HG03175 (cell line): ENCODE results near the gene LACTBL1.
"Not testable (repeated sequence)": the region's sequence is repeated elsewhere in the genome, so short reads cannot be mapped to it uniquely, and the experiment has no call there.

Experiments used
- ATAC-seq: cut with Tn5 transposase; IDR thresholded peaks from one replicate; pipeline ENCODE4 v1.9.1; 2021; ENCODE audit warnings: mild to moderate bottlenecking, moderate library complexity; ENCODE audit not compliant: unreplicated experiment

The LACTBL1 gene

DNA sequence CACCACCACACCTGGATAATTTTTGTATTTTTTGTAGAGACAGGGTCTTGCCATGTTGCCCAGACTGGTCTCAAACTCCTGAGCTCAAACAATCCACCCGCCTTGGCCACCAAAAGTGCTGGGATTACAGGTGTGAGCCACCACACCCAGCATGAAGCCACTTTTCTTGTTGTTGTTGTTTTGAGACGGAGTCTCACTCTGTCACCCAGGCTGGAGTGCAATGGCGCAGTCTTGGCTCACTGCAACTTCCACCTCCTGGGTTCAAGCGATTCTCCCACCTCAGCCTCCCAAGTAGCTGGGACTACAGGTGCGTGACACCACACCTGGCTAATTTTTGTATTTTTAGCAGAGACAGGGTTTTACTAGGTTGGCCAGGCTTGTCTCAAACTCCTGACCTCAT lies 27.5 kb downstream of the LACTBL1 start:
- not testable (repeated sequence) for ATAC-seq

DNA sequence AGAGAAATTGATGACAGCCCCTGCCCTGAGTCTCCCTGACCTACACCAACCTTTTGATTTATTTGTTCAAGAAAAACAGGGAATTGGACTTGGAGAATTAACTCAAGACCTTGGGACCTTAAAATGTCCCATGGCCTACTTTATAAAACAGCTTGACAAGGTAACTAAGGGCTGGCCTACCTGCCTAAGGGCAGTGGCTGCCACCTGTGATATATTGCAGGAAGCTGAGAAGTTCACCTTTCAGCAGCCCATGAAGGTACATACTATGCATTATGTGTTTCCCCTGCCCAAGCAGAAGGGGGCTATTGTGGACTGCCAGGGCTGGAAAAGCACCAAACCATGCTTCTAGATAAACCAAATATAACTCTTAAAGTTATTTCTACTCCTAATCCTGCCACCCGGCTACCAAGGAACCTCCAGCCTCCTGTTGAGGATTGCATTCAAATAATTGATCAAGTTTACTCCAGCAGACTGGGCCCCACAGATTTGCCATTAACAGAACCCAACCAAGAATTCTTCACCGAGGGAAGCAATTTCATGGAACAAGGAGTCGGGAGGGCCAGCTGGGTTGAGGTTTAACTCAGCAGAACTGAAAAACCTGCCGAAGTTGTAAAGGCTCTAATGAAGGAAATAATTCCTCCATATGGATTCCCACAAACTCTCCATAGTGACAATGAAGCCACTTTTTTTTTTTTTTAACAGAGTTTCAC lies 28.2 kb downstream of the LACTBL1 start:
- ATAC-seq = no peak

DNA sequence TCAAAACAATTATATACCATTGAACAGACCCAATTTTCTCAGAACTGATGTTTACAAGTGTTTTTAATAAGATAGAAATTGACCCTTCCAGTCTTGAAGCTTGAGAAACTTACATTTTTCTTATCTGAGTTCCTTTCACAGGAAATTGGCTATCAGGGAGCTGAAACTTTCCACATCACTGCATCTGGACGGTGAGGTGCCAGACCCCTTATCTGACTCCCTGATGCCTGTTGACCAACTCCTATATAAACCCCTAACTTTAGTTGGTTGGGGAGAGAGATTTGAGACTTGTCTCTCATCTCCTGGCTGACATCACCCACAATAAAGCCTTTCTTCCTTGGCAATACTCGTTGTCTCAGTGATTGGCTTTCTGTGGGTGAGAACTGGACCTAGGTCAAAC lies 31.4 kb downstream of the LACTBL1 start:
- ATAC-seq = no peak

DNA sequence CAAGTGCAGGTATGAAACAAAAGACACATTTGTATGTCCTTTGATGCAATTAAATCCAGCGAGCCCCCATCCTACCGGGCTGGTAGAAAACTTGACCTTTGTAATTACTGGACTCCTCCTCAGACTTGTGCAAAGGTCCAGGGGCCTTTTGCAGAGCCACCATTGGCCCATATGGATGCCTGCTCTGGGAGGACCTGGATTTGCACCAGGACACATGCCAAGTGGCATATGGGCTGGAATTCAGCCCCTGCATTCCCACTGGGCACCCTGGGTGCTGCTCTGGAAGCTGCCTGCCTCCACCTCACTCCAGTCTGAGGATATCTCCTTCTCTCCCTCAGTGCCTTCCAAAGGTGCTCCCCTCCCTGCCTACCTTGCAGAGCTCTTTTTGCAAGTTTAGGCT lies 36.0 kb downstream of the LACTBL1 start:
- no peak for ATAC-seq

DNA sequence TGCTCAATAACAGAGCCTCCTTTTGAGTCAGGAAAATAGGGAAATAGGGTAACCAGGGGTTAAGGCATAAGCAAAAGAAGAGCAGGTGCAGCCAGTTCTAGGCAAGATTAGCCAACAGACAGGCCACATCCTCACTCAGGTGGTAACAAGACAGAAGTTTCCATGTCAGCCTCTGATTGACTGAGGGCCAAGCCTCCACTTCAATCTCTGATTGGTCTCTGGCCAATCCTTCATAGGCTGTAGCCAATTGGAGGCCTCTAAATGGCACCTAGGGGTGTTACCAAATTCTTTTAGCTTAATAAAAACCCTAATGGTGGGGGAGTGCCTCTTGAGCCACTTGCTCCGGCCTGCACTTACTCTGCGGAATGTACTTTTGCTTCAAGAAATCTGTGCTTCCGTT lies 37.2 kb downstream of the LACTBL1 start:
- ATAC-seq = no peak

DNA sequence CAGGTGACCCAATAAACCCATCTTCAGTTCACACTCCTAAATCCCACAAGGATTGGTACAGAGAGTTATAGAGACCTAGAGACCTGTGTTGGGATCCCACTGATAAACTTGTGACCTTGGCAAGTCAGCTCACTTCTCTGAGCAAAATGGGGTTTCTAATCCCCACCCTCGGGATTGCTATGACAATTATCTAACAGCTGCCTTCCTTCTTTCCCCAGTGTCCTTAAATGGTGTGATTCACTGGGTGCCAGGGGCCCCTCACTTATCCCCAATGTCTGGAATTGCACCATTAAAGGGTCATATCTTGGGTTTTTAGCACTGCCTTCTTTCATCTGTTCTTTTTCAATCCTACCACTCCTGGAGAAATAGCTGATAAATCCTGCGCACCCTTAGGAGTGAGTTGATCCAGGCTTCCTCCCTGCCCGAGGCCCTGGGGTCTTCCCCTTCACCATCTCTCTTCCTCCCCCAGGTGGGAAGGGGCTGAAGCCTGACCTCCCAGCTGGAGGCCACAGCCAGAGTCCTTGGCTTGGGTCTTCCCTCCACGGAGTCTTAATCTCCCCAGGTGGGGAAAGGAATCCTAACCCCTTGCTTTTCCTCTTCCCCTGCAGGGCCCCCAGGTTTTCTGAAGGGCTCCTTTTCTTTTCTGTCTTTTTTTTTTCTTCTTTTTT lies 39.7 kb downstream of the LACTBL1 start:
- no peak for ATAC-seq

DNA sequence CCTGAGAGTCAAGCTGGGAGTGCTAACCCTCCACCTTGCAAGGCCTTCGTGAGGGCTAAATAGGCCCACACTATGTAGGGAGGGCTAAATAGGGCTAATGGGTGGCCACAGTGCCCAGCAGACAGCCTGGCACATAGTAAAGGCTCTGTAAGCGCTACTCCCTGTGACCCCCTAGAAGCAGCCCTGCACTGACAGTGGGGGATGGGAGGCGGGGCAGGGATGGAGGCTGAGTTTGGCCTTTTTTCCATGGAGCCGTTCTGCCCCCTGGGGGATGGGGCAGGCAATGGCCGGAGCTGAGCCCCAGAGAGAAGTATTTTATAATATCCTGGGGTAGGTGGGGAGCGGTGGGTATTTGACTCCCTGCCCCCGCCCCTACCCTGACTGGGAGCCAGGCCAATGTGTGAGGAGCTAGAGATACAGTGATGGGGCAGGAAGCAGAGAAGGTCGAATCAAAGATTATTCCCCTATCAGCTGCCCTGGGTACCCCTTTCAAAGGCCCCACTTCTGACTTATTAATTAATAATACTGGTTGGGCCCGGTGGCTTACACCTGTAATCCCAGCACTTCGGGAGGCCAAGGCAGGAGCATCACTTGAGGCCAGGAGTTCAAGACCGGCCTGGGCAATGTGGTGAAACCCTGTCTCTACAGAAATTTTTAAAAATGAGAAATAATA lies 42.3 kb downstream of the LACTBL1 start:
- no peak for ATAC-seq

DNA sequence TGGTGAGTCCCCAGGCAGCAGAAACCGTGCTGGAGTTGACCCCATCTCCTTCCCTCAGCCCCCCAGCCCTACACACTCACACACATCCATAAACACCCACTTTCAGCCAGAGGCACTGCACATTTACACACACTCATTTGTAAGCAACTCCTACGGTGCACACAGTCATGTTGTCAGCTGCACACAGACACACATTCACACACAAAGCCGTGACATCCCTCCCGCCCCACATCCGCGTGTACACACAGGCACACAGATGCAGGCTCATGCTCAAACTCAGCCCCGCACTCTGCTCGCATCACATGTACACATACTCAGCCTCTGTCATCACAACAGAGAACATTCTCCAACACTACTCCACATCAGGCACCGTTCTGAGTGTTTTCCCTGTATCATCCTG lies 47.6 kb downstream of the LACTBL1 start:
- ATAC-seq = no peak

DNA sequence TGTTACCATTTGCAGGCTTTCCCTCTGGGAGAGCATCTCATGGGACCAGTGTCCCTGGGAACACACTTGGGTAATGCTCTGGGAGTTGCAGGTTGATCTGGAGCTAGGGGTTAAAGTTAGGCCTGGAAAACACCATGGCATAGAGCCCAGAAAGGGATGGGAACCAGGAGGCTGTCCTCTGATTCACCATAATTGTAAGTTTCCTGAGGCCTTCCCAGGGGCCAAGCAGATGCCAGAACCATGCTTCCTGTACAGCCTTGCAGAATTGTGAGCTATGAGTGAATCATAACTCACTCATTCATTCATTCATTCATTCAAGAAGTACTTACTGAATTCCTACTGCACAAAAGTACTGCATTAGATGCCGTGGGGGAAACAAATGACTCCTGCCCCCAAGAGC lies 50.0 kb downstream of the LACTBL1 start:
- no peak for ATAC-seq

DNA sequence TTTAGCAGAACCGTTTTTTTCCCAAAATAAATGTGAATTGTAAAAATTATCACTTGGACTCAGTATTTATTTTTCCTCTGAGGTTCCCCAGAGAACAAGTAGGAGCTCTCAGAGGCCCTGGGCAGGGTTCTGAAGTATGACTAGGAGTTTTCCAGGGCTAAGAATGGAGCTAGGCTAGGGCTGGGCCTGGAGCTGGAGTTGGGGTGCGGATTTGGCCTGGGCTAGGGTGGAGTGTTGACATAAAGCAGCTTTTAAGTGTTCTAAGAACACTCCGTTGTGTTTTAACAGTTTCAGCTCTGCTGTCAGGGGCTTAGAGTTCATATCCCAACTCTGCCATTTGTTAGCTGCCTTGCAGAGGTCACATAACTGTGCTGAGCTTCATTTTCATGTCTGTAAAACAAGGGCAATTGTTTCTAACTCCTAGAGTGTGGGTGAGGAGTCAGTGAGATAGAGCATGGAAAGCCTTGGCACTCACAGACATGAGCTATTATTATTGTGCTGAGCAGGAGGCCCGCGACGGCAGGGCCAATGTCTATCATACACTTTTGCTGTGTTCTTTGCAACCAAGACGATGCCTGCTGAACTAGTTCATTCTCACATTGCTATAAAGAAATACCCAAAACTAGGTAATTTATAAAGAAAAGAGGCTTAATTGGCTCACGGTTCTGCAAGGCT lies 51.1 kb downstream of the LACTBL1 start:
- ATAC-seq = no peak

DNA sequence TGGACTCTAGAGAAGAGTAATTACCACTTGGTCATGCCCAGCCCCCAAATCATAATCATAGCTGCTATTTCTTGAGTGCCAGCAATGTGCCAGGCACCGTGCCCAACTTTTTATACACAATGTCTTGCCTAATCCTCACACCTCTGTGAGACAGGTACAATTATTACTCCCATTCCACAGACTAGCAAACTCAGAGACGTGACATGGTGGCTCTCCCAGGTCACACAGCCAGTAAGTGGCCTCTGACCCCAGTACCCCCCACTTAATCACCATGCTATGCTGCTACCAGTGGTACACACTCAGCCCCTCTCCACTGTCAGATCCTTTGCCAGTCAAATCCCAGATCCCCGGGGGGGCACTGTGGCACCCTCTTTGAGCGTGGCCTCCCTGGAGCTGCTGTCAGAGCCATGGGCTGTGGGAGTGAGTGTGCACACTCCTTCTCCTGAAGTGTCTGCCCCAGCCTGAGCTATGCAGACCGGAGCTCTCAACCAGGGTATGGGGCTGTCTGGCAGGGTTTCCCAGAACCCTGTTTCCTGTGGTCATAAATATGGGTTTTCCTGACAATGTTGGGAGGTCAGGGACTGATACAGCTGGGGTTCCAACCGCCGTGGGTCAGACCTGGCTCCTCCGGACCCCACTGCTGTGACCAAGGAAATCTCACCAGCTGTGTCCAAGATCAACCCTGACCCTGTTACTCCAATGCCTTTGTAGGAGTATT lies 51.8 kb downstream of the LACTBL1 start:
- no peak for ATAC-seq

DNA sequence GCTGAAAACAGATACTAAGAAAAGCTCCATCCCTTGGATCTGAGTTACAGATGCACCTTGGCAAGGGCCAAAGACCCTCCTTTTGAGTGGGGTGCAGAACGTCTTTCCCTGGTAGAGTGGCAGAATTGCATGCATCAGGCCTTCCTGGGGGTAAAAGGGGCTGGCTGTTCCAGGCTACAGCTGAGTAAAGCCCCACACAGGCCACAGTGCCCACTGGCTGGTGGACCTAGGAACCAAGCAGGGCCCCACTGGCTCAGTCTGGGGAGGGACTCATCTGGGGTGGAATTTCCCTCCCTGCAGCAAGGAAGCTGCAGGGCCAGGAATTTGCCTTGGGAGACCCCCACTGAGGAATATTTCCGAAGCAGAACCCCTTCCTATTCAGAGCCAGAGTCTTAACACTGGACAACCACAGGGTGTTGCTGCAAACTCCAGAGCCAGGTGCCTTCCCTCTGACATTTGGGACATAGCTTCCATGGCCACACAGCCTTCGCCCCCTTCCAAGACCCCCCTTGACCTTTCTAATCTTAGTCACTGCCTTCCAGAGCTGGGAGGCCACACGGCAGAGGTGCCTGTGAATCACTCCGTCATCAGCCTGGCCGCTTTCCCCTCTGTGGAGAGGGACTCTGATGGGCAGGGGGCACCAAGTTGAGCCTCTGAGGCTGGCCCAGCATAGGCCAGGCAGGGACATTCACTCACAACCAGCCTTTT lies 52.5 kb downstream of the LACTBL1 start:
- no peak for ATAC-seq

DNA sequence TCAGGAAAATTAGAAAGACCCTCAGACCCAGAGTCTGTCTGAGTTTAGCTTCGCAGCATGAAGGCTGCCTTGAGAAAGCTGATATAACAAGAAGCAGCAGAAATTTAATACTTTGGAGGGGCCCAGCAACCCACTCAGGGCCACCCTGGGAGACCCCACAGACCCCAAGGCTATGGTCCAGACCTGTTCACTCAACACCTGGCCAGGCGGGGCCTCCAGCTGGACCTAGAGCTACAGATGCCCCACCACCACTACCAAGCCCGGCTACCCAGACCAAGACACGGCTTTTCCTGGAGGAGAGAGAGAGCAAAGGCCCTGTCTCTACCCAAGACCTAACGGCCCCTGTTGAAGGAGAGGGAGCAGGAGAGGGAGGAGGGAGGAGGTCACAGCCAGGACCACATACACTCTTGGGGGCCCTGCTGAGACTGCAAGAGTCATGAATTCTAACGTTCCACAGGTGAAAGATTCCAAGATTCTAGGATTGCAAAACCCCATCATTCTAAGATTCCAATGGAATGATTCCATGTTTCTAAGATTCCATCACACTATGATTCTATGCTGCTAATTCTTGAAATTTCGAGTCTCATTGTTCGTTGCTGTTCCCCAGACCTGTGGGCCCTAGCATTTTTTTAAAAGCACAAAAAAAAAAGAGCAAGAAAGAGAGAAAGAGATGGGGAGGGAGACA lies 53.2 kb downstream of the LACTBL1 start:
- no peak for ATAC-seq

DNA sequence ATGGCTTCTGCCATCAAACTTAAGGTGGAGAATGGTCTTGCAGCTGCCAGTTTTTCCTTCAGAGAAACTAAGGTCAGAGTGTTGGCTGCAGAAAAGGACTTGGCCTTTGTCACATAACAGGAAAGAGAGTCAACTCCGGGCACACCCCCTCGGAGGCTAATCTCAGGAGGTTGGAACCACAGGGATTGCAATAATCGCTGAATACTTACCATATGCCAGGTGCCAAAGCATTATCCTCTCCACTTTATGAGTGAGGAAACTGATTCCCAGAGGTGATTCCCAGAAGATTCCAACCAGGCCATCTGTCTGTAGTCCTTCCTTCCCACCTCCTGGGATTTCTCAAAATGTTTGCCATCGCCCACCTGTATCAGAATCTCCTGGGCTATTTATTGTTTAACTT lies 54.0 kb downstream of the LACTBL1 start:
- no peak for ATAC-seq

DNA sequence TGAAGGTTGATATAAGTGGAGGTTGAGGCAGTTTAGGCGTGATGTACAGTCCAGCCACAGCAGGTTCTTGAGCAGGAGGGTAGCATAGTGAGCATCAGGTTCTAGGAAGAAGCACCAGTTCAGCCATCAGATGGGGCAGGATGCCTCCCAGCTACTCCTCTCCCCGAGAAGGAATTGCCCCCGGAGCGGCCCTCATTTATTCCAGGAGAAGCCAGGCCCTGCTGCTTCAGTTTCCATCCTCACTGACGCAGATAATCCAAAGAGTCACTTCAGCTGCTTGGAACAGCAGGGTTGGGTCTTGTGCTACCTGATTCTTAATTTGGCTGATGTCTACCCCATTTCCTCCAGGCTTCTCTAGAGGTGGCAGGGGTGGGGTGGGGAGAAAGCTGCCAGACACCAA lies 54.7 kb downstream of the LACTBL1 start:
- ATAC-seq = no peak

DNA sequence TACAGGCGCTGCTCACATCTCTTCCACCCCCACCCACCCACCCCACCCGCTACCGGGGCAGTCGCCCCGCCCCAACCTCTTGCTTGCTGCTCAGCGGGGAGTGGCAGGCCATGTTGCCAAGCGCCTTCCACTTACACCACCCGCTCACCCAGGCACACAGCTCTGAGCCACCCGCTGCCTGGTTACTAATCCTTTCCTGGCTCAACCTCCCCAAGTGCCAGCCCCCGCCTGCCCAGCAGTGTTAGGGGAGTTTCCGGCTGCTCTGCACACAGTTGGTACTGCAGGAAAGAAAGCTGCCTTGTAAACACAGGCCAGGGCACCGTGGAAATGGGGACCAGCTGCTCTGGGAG lies 56.2 kb downstream of the LACTBL1 start:
- ATAC-seq = no peak

DNA sequence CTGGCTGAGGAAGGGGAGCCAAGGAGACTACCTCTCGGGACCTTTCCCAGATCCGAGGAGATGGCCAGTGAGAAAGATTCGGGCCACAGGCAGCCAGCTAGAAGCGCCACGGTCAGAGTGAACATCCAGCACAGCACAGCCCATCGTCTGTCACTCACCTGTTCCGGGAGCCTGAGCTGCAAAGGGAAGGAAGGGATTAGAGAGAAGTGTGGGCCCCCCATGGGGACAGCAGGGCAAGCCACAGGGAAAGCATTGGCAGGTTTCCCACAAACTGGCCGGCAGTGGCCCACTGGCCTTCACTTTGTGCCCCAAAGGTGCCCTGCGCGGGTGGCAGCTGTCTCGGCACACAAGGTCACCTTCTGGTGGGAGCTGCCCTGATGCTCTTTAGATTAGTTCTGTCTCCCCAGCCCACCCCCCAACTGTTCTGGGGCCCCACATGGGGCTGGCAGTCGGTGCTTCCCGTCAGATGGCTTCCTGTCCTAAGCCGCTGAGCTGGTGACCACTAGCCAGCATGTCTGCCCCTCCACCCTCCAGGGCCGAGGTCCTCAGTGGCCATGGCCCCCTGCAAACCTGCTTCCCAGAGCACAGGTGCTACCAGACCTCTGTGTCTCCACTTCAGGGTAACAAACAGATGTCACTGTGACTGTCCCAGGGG lies 56.7 kb downstream of the LACTBL1 start:
- ATAC-seq = no peak

DNA sequence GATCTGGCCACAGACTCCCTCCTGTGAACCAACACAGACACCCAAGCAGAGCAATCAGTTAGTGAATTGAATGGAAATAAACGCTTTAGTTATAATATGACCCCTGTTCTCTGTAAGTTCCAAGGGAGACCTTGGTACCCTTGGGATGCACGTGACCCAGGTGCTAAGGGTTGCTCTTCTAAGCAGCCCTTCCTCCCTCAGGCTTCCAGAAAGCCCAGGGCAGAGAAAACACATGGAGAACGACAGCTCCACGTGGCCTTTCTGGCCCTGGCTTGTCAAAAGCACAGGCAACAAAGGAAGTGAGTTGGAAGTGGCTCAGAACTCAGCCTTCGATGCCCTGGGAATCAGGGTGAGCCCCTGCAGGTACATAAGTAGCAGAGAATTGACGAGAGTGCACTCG lies 57.4 kb downstream of the LACTBL1 start:
- no peak for ATAC-seq

DNA sequence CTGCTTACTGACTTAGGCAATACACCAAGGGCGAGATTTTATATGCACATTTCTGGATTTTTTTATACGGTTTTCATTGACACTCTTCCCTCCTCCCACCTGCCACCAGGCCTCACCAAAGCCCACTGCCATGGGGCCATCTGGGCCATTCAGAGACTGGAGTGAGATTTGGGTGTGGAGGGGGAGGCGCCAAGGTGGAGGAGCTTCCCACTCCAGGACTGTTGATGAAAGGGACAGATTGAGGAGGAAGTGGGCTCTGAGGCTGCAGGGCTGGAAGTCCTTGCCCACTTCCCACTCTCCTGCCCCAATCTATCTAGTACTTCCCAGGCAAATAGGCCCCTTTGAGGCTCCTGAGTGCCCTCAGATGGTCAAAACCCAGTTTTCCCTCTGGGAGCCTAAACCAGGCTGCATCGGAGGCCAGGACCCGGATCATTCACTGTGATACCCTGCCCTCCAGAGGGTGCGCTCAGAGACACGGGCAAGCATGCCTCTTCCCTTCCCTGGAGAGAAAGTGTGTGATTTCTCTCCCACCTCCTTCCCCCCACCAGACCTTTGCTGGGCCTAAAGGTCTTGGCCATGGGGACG lies 57.9 kb downstream of the LACTBL1 start:
- ATAC-seq = no peak
